Ishikawa (cell line): ENCODE measurements around the gene ANO6.

Experiments used
- NFIC ChIP-seq: IDR thresholded peaks from 2 replicates; pipeline ENCODE4 v1.6.1; 2012
- TAF1 ChIP-seq: IDR thresholded peaks from 2 replicates; pipeline ENCODE4 v1.6.1; 2012; ENCODE audit warnings: low read depth, mild to moderate bottlenecking

DNA sequence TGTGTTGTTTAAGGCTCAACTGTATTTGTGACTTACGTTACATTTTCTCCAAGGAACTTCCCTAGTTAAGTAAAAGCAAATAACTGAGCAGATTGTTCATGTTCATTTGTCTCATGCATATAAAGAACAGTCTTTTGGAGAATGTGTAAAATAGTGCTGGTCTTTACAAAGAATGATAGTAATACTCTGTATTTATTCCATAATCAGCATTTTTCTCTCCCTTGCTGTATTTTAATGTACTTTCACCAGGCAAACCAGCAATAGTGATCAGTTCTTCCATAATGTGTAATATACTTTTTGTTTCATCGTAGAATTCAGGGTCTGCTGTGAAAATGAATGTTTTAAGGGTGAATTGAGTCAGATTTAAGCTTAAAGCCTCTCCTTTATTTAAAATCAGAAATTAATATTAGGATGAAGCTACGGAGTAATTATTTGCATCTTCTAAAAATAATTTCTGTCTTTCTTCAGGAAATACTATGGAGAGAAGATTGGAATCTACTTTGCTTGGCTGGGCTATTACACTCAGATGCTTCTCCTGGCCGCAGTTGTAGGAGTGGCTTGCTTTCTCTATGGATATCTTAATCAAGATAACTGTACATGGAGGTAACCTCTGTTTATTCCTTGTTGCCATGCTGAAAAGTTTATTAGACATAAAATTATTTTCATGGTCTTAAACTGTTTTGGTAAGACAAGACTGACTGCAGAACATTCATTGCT, 141.1 kb downstream of the ANO6 start:
- TF ChIP-seq TAF1 (no peak), NFIC (no peak)
